ENCODE measurements around the gene MORN5.

DNA sequence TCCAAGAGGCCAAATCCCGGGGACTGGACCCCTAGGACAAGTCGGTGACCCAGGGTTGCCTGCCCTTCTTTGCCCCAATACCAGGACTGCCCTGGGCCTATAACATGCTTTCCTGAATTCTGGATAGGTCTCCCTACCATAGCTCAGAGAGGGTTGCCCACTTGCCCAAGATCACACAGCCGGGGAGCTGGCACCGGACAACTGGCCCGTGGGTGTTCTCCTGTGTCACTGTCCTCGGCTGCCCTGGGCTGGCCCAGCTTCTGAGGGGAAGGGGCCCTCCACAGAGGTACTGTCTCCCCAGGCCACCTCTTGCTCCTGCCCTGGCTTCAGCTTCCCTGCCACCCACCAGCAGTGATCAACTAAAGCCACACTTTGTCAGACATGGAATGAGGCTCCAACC, 37.8 kb upstream of the MORN5 start:
- TF ChIP-seq POLR2A (IDR thresholded peaks at IDR 0.05; ENCODE audit: low read depth, low read length): no peak
- no peak for TF ChIP-seq TAF1 (IDR thresholded peaks at IDR 0.05; ENCODE audit: low read depth, low read length)
- no peak for TF ChIP-seq POLR2AphosphoS5 (IDR thresholded peaks at IDR 0.05; ENCODE audit: low read depth, low read length)
- no peak for TF ChIP-seq SPI1 (IDR thresholded peaks at IDR 0.05; ENCODE audit: low read depth, low read length)

All from GM12891 (cell line).